Stimulated activated CD4-positive, alpha-beta T cell treated with anti-CD3 and anti-CD28 coated beads, Interleukin-1b, Interleukin-23, amount 100 ng/mL, for 24 hours (primary cell): ENCODE data around the gene DCLK1.
"Not testable (repeated sequence)": the region's sequence is repeated elsewhere in the genome, so short reads cannot be mapped to it uniquely, and the experiment has no call there.

Source experiments
- DNase-seq, 4 experiments: peaks; one replicate each; pipeline ENCODE4 v3.0.0-alpha.2; 2020; ENCODE audit warnings: low read depth in 4 of 4, low spot score in 1 of 4

DCLK1 gene

DNA sequence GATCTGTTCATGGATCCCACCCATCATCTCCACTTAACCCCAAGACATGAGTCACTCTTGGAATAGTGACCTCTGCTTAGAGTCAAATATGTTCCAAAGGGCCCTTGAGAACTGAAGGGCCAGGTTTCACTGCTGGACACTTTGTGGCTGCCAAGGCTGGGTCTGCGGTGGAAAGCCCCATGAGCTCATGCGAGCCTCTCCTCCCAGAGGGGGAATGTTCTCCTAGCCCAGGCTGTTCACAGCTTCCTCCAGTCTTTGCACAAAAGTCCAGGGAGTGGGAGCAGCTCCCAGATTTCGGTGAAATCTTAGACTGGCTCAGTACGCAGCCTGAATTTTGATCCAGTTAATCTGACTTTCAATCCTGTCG is 732 bp upstream of the DCLK1 start:
- DNase-seq, result no peak

DNA sequence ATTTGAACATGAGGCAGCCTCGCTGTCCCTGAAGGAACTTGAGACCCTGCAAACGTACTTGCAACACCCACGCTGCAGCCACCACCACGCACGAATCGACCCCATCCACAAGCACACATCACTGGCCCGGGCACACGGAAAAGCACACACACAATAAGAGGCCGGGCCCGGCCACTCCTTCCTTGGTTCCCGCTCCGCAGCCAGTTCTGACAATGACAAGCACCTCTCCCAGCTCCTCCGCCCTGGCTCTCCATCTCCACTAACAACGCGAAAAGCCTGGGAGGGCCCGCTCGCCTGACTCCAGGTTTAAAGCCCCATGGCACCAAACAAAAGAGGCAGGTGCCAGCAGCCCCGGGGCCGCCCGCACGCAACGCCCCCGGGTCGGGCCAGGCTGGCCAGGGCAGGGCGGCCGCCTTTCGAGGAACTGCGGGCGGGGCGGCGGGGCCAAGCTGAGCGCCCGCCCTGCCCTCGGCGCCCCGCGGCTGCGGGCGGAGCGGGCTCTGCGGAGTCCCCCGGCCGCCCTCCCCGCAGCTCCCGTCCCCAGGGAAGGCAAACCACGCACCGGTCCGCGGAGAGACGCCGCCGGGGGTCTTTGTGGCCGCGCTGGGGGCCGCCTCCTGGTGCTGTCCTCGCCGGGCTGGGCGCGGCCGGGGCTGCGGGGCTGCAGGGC is 495 bp downstream of the DCLK1 start:
- no peak for DNase-seq

DNA sequence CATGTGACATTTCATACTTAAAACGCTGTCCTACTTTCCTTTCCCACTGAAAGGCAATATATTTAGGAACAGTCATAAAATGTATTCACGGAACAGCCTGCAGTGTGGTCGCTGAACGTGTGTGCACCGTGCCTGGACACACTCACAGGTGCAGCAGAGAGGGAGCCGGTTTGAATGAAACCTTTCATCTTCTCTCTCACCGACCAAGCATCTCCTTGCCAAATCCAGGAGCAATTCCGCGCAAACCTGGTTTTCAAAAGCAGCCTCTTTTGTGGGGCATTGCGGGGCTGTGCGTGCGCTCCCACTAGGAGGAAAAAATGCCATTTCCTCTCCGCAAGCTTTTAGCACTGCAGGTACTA is 1.0 kb downstream of the DCLK1 start:
- no peak for DNase-seq

DNA sequence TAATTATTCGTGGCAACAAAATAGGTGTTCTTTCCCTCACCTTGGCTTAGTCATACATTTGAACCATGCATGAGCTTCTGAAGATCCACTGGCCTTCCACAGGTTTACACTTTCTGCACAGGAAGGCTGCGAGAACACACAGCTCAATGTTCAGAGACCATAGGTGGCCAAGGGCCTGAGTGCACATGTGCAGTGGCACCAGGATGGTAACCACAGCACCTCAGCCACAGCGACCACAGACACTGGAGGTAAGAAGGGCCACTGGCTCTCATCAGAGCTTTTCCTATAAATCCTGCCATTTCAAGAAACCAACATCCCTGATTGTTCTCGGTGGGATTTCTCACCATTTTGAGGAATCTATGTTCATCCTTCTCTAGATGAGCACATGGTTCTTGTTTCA is 1.6 kb downstream of the DCLK1 start:
- no peak for DNase-seq

DNA sequence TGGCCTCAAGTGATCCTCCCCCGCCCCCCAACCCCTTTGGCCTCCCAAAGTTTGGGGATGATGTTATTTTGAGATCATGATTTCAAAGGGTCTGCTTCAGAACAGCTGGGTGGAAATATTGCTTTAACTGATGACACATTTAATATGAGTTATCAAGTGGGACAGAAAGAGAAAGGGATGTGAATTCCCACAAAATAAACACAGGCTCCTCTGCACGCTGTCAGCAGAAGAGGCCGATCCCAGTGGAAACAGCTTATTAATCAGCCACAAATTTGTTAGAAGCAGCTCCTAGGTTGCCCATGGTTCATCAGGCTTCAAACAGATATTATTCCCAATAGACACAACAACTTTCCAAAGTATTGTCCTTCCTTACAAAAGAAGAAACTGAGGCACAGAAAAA is 4.7 kb downstream of the DCLK1 start:
- no peak for DNase-seq

DNA sequence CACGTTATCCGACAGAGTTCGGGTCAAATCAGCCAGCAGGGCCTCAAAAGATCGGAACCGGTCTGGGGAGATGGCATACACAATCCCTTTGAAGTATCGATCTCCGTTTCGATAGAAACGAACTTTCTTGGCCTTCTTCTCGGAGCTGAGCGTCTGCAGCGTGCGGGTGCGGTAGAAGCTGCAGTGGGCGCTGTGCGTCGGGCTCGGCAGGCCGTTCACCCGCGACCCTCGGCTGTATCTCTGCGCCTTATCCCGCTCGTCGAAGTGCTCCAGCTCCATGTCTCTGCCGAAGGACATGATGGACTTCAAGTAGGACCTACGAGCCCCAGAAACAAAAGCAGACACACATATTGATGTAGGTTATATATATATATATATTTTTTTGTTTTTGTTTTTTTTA is 5.3 kb downstream of the DCLK1 start:
- DNase-seq, result no peak

DNA sequence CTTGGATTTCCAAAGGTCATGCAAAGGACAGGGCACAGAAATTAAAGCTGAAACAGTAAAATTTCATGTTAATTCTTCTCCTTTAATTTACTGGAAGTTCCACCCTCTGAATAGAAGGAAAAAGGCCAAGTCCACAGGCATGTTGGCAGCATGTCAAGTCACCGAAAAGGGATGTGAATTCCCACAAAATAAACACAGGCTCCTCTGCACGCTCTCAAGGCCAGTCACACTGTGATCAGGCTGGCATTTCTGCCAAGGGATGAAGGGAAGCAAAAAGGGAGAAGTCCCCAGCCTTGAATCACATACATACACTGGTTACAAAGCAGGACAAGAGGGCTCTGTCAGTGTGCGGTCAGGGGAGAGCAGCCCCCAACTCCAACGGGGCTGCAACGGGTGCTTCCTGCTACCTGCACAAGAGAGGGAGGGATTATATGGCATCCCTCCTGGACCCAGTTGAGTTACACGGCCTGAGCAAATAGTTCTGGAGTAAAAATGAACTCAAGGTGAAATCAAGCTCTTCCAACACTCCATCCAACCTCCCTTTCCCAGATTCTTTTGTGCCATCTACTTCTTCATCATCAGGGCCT is 6.9 kb downstream of the DCLK1 start:
- no peak for DNase-seq

DNA sequence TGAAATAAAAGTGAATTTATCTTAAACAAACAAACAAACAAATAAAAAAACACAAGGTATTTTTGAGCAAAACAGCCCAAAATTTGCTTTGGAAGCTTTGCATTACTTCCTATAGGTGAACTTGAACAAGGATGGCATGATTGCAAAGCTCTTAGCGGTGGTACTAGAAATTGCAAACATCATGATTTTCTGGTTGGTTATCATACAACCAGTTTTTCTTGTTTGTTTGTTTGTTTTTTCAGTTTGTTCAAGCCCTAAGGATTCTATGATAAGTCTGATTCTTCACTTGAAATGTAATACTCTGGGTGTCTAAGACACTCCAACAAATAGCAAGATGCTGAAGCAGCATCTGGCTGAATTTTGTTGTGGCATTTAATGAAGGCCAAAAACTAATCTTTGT is 15.9 kb downstream of the DCLK1 start:
- DNase-seq, result no peak

DNA sequence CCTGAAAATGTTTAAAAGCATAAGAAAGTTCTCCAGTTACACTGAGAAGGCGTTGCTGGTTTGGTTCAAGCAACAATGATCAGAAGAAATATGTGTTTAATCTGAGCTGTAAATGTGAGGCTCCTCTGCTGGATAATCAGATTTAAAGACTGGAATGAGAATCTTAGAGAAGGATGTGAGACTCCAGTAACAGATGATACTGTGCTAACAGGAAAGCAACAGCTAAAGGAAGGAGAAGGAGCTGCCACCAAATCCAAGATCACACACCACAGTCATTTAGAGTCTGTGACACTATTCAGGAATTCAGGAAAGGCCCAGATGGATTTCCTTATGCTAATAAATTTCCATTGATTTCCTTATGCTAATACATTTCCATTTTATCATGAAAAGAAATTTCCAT is 16.9 kb downstream of the DCLK1 start:
- DNase-seq, result no peak

DNA sequence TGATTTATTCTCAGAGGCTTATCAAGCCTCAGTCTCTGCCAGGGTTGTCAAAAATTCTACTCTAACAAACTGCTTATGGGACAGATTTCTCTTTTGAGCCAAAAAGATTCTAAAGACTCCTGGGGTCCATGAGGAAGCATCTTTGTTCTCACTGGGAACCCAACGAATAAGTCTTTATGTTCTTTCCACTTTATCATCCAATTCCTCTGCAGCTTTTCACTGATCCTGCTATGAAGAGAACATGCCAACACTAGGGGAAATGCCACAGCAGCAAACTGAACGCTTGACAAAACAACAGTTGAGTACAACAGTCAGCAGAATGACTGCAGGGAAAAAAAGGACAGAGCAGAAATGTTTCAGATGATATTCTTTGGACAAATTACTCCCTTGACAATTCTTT is 22.2 kb downstream of the DCLK1 start:
- no peak for DNase-seq

DNA sequence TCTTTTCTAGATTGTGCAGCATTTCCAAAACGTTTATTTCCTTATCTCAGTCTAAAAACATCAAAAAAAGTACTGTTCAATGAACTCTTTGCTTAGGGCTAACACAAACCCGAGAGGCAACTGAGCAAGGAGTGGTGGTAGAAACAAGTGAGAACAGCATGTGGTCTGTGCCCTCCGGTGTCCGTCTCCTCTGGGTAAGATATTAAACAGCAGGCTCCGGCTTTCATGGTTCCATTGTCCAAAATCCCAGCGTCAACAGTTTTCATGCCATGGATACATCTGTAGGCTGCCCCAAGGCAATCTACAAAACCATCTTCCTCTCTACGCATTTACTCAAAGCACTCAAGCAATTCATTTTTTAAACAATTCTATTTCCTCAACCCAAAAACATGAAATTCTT is 22.8 kb downstream of the DCLK1 start:
- no peak for DNase-seq

DNA sequence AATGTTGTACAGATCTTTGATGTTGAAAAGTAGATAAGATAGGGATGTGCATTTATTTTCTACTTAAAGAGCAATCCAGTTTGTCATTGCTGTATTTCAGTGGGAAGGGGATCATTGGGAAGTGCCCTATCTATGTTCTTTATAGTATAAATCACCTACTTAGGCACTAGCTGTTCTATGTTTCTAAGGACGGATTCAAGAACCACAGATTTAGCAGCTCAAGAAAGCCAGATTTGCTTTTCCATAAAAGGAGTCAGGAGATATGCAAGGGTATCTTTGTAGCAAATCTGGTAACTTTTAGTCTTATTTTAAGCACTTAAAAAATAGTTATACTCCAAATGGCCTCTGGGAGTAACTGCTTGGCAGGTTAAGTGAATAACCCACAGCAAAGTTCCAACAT is 23.7 kb downstream of the DCLK1 start:
- no peak for DNase-seq

DNA sequence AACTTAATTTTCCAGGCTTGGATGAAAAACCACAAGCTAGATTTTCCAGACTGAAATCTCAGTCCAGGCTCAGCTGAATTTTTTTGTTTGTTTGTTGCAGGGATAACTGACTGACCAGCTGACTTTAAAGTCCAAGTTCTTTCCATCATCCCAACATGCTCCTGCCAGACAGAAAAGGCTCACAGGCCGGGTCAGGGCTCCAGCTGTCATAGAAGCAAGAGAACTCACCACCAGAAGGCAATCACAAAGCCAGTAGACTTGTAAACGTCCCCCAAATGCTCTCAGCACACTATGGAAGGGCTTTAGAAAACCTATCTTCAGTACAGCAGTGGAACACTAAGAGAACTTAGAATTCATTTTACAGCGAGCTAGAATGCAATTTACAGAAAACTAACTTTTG is 25.5 kb downstream of the DCLK1 start:
- DNase-seq, result no peak

DNA sequence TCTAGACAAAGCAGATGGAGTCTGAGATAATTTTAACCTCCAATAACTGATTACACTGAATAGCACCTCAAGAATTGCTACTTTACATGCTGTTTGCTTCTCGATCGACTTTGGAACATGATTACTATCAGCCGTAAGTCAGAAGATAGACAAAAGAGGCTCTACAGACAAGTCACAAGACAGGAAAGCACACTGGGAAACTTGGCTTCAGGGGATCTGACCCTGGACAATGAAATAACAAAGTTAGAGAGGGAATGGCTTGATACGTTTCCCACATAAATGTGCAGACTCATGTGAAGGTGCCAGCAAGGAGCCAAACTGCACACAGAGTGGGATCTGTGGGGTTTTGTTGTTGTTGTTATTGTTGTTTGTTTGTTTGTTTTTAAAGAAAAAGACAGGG is 28.5 kb downstream of the DCLK1 start:
- DNase-seq, result no peak

DNA sequence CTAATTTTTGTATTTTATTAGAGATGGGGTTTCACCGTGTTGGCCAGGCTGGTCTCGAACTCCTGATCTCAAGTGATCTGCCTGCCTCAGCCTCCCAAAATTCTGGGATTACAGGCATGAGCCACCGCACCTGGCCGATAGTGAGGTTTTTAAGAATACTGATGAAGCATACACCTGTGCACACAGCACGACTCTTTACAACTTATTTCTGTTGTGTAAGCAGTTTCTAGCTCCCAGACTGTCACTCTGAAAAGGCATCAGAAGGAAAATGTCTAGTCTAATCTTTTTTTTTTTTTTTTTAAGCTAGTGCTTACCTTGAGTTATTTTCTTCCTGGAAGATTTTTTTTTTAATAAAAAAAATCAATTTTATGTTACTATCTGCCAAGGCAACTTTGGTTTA is 29.3 kb downstream of the DCLK1 start:
- not testable (repeated sequence) for DNase-seq

DNA sequence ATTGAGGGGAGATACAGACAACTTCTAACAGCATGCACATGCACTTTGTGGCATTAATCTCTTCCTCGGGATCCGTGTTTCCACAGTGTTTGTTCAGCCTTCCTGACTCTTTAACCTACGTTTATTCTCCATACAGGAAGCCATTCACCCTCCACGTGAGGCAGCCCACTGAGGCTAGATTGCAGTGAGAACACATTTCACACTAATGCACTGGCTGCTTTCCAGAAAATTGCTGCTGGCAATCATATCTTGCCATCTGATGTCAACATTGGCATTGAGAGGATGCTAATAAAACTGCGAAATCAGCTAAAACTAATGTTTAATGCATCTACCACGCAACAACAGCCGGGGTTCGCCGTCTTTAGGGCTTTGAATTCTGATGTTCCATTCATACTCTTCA is 30.0 kb downstream of the DCLK1 start:
- no peak for DNase-seq

DNA sequence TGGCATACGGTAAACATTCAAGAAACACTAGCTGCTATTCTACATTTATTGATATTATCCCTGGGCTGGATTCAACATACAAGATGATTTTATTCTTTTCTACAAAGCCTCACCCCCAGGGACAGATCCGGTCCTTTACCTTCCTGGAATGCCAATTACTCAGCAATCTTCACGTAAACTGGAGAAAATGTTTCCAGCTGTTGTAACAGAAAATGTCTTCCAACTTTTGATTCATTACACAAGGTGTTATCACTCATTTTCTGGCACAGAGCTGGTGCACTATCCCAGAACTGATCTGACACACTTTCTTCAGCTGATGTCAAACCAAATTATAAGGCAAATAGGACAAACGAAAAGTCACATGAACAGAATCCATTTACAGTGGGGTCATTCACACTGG is 33.1 kb downstream of the DCLK1 start:
- no peak for DNase-seq

DNA sequence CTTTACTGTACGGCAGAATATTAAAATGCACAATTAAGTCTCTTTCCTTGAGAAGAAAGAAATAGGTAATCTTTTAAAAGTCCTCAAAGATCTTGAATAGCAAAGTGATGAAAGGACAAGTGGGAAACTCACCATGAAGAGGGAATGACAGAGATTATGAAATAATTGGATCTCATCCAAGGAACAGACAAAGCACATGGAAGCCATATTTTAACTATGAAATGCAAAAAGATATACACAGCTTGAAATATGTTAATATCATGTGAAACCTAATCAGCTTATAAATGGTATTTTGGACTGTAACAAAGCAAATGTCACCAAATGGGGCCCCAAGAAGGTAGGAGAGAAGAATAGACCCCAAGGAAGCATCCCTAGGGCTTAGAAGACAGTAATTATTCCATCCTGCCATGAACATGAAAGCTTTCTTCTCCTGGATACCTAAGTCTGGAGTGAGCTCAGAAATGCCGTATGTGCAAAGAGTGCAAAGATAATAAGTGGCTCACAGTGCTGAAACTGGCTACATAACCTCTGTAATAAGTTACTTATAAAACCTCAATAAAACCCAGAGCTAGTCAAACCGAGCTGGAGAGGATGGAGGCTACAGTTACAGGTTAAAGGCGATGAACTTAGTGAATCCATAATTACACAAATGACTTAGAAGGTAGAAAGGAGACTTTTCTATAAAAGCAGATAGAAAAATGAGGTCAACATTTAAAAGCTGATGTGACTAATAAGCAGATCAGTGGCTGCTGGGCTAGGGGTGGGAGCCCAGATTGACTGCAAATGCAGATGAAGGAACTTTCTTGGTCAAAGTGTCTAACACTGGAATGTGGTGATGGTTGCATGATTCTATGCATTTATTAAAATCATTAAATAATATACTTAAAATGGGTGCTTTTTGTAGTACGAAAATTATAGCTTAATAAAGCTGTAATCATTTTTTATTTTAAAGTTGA is 34.4 kb downstream of the DCLK1 start:
- DNase-seq, result no peak

DNA sequence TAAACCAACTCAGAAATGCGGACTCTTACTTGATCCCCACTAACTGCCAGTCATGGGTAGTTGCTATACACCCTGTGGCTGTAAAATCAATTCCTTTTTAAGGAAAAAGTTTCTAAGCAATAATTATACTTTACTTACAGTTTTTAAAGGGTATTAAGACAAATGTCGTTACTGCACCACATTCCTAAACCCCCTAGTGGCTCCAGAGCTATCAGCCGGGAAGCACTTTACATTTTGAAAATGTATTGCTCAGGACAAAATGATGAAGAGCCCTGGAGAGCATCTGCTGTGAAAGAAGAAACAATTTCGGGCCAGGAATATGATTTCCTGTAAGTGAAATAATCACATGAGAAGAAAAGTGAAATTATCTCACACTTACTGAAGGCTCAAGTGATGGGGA is 36.7 kb downstream of the DCLK1 start:
- no peak for DNase-seq

DNA sequence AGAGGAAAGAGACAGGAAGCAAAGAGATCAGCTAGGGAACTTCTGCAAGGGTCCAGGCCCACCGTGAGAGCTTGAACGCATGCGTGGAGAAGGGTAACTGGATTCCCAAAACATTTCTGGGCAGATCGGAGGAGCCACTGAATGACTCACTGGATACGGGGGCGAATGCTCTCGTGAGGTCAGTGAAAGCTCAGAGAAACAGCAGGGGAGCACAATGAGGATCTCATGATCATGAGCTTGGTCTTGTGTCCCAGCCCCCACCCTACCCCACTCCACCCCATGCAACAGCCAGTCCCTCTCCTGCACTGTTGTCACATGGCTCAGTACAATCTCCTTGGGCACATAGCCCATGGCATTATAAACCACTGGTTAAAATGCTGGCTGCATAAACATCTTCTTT is 40.6 kb downstream of the DCLK1 start:
- DNase-seq, result no peak

DNA sequence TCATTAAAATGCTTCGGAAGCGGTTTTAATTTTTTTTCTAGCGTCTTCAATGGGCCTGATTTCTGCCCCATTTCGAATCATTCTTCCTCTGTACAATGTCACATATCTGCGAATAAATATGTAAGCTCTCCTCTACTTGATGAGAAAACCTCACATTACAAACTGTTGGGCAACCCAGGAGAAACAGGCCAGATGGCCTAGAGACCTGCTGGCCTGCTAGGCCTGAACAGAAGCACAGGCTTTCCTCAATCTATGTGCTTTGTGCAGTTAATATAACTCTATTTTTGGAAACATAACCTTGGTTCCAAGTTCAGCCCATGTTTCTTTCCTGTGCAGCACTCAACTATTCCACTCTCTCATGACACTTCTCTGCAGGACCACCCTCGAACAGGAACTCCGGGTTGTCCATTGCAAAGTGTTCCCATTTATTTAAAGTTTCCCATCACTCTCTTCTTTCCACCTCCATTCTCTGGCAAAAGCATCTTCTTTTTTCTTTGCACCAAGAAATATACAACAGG is 42.0 kb downstream of the DCLK1 start:
- DNase-seq, result no peak

DNA sequence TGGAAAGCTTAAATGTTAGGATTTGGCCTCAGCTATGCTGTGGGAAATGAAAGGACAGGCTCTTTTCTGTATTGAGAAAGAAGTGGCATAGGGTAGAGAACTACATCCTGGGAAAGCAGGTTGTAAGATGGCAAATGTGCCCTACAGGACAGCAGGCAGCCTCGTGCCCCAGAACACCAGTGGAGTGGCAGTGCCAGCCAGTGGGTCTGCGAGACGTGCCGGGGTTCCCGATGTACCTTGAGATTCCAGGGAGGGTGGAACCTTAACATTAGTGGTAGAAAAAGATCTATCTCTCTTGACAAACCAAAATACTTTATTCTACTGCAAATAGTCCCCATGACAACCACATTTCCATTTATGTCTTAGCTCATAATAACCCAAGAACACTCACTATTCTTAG is 42.7 kb downstream of the DCLK1 start:
- no peak for DNase-seq
